Neural cell (in vitro differentiated cells): ENCODE measurements around the gene PRKX. TPM values are rescaled to one million over a fixed set of nuclear protein-coding genes. Genes with fewer than 3 reads are reported as not detected.

ENCODE experiments used
- H2AFZ ChIP-seq: fragments of 200-600, 300-800 bp; sonication (generic), shearing (Covaris generic); 2 replicates; pipeline ENCODE4 v1.6.0; 2014; ENCODE audit warnings: low read depth, mild to moderate bottlenecking, antibody characterized with exemption, low read length, moderate library complexity
- H3F3A ChIP-seq: fragments of 200-600 bp; shearing (Covaris generic); 2 replicates; pipeline ENCODE4 v1.6.1; 2016; ENCODE audit warnings: mild to moderate bottlenecking, moderate library complexity, mixed read lengths, antibody characterized with exemption, low read length; ENCODE audit not compliant: insufficient read depth, poor library complexity, severe bottlenecking
- H3K27ac ChIP-seq: fragments of 200-600, 300-800 bp; sonication (generic), shearing (Covaris generic); 2 replicates; pipeline ENCODE4 v1.5.1; 2014; ENCODE audit warnings: mild to moderate bottlenecking, low read length, moderate library complexity
- H3K27me3 ChIP-seq: fragments of 300-800, 200-600 bp; sonication (generic), shearing (Covaris generic); 2 replicates; pipeline ENCODE4 v1.6.0; 2014; ENCODE audit warnings: mild to moderate bottlenecking, low read depth, low read length, moderate library complexity; ENCODE audit not compliant: insufficient read depth
- H3K36me3 ChIP-seq: fragments of 300-800, 200-600 bp; sonication (generic), shearing (Covaris generic); 2 replicates; pipeline ENCODE4 v1.5.1; 2014; ENCODE audit warnings: mild to moderate bottlenecking, antibody characterized with exemption, low read length, moderate library complexity; ENCODE audit not compliant: insufficient read depth
- H3K4me2 ChIP-seq: fragments of 300-800, 200-600 bp; sonication (generic), shearing (Covaris generic); 2 replicates; pipeline ENCODE4 v1.6.0; 2014; ENCODE audit warnings: mild to moderate bottlenecking, low read length
- H3K4me3 ChIP-seq: fragments of 300-800, 200-600 bp; sonication (generic), shearing (Covaris generic); 2 replicates; pipeline ENCODE4 v1.5.1; 2014; ENCODE audit warnings: mild to moderate bottlenecking, low read length, moderate library complexity
- H3K79me2 ChIP-seq: fragments of 200-600 bp; shearing (Covaris generic); replicated peaks from 2 replicates; pipeline ENCODE4 v1.6.0; 2014; ENCODE audit warnings: mild to moderate bottlenecking, low read length, moderate library complexity; ENCODE audit not compliant: insufficient read depth
- H3K9ac ChIP-seq: fragments of 300-800, 200-600 bp; sonication (generic), shearing (Covaris generic); 2 replicates; pipeline ENCODE4 v1.6.1; 2016; ENCODE audit warnings: mild to moderate bottlenecking, low read length, mixed read lengths
- H3K9me2 ChIP-seq: fragments of 200-600 bp; shearing (Covaris generic); 2 replicates; pipeline ENCODE4 v1.6.1; 2016; ENCODE audit warnings: mild to moderate bottlenecking, low read length, mixed read lengths; ENCODE audit not compliant: insufficient read depth
- H3K9me3 ChIP-seq: fragments of 200-600, 300-800 bp; sonication (generic), shearing (Covaris generic); 2 replicates; pipeline ENCODE4 v1.6.1; 2016; ENCODE audit warnings: mild to moderate bottlenecking, mixed run types, low read length, moderate library complexity, mixed read lengths
- H4K20me1 ChIP-seq: fragments of 200-600 bp; shearing (Covaris generic); 2 replicates; pipeline ENCODE4 v1.6.1; 2016; ENCODE audit warnings: mild to moderate bottlenecking, mixed run types; ENCODE audit not compliant: insufficient read depth
- CTCF ChIP-seq: fragments of 450-650 bp; IDR thresholded peaks from 2 replicates; pipeline ENCODE4 v1.5.1; 2014; ENCODE audit warnings: antibody characterized with exemption, mild to moderate bottlenecking, moderate library complexity; ENCODE audit not compliant: poor library complexity, severe bottlenecking
- EP300 ChIP-seq: fragments of 450-650 bp; conservative IDR thresholded peaks from 2 replicates; pipeline ENCODE4 v1.6.1; 2014; ENCODE audit warnings: antibody characterized with exemption, mild to moderate bottlenecking, moderate library complexity; ENCODE audit not compliant: poor library complexity, severe bottlenecking
- EZH2 ChIP-seq: fragments of 200-600, 300-800 bp; shearing (Covaris generic), sonication (generic); IDR thresholded peaks from 2 replicates; pipeline ENCODE4 v1.6.1; 2014; ENCODE audit warnings: antibody characterized with exemption, low read length, borderline replicate concordance, mild to moderate bottlenecking; ENCODE audit not compliant: insufficient read depth, poor library complexity, severe bottlenecking
- MXI1 ChIP-seq: fragments of 450-650 bp; conservative IDR thresholded peaks from 2 replicates; pipeline ENCODE4 v1.6.1; 2014; ENCODE audit warnings: antibody characterized with exemption, mild to moderate bottlenecking; ENCODE audit not compliant: poor library complexity, severe bottlenecking
- POLR2AphosphoS5 ChIP-seq: IDR thresholded peaks from 2 replicates; pipeline ENCODE4 v1.6.1; 2012
- RAD21 ChIP-seq: fragments of 450-650 bp; conservative IDR thresholded peaks from 2 replicates; pipeline ENCODE4 v1.6.1; 2014; ENCODE audit warnings: antibody characterized with exemption, mild to moderate bottlenecking, moderate library complexity
- REST ChIP-seq: IDR thresholded peaks from 2 replicates; pipeline ENCODE4 v1.6.1; 2012; ENCODE audit warnings: borderline replicate concordance
- SMC3 ChIP-seq: fragments of 450-650 bp; conservative IDR thresholded peaks from 2 replicates; pipeline ENCODE4 v1.6.1; 2014; ENCODE audit warnings: antibody characterized with exemption, mild to moderate bottlenecking, moderate library complexity; ENCODE audit not compliant: poor library complexity
- TAF1 ChIP-seq: IDR thresholded peaks from 2 replicates; pipeline ENCODE4 v1.6.1; 2012; ENCODE audit warnings: low read depth
- polyA plus RNA-seq: library from polyadenylated mRNA; depleted of rRNA; stranded (reverse); fragments of >200 nt; gene quantifications from 2 replicates; pipeline ENCODE4 v1.2.3, GENCODE V29; 2014

PRKX gene
- polyA plus RNA-seq, 1 donor from 2014 or later = 27.4 TPM

- H3K79me2 ChIP-seq = no peaks in the 10 kb centered on the region
- no peaks in the 10 kb centered on the region for H3K9me2 ChIP-seq
- no peaks in the 10 kb centered on the region for H3K36me3 ChIP-seq
- no peak overlapping the region for H3K4me3 ChIP-seq
- no peaks in the 10 kb centered on the region for H4K20me1 ChIP-seq
- H3K9ac ChIP-seq = no peak overlapping the region
- no peaks in the 10 kb centered on the region for H3K9me3 ChIP-seq
- H3K27me3 ChIP-seq = no peaks in the 10 kb centered on the region
- no peak overlapping the region for H2AFZ ChIP-seq
- no peaks in the 10 kb centered on the region for H3F3A ChIP-seq
- TF ChIP-seq EZH2 = no peak
- no peak for TF ChIP-seq POLR2AphosphoS5
- no peak for TF ChIP-seq MXI1
- TF ChIP-seq SMC3 = no peak
- no peak for TF ChIP-seq REST
- TF ChIP-seq TAF1 = no peak
- TF ChIP-seq EP300 = no peak
- no peak for TF ChIP-seq CTCF
- no peak for TF ChIP-seq RAD21
- no peak overlapping the region for H3K4me2 ChIP-seq
- no peak overlapping the region for H3K27ac ChIP-seq
Observed at GRCh38 chrX:3582451-3582850, 131.0 kb downstream of the PRKX start.

GRCh38 chrX:3581609-3582108, 131.8 kb downstream of the PRKX start:
- Histone ChIP-seq H3K9me2 (no peaks in the 10 kb centered on the region), H3K4me3 (no peak overlapping the region), H3K79me2 (no peaks in the 10 kb centered on the region), H4K20me1 (no peaks in the 10 kb centered on the region), H3K4me2 (no peak overlapping the region), H3K9me3 (no peaks in the 10 kb centered on the region), H2AFZ (no peak overlapping the region), H3K9ac (no peak overlapping the region), H3F3A (no peaks in the 10 kb centered on the region), H3K27me3 (no peaks in the 10 kb centered on the region), H3K36me3 (no peaks in the 10 kb centered on the region), H3K27ac (no peak overlapping the region)
- no peak for TF ChIP-seq EZH2
- no peak for TF ChIP-seq POLR2AphosphoS5
- TF ChIP-seq CTCF = no peak
- no peak for TF ChIP-seq RAD21
- no peak for TF ChIP-seq EP300
- TF ChIP-seq REST = no peak
- TF ChIP-seq MXI1 = no peak
- TF ChIP-seq TAF1 = no peak
- TF ChIP-seq SMC3 = no peak
